ENCODE measurements around the gene PRRC2C.
"Not testable (repeated sequence)": the region's sequence is repeated elsewhere in the genome, so short reads cannot be mapped to it uniquely, and the experiment has no call there.

DNA sequence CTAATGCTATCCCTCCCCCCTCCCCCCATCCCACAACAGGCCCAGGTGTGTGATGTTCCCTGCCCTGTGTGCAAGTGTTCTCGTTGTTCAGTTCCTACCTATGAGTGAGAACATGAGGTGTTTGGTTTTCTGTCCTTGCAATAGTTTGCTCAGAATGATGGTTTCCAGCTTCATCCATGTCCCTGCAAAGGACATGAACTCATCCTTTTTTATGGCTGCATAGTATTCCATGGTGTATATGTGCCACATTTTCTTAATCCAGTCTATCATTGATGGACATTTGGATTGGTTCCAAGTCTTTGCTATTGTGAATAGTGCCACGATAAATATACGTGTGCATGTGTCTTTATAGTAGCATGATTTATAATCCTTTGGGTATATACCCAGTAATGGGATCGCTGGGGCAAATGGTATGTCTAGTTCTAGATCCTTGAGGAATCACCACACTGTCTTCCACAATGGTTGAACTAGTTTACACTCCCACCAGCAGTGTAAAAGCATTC is 65.3 kb downstream of the PRRC2C start:
- not testable (repeated sequence) for TF ChIP-seq POLR2A (IDR thresholded peaks at IDR 0.05)
- TF ChIP-seq, protein P1, sequence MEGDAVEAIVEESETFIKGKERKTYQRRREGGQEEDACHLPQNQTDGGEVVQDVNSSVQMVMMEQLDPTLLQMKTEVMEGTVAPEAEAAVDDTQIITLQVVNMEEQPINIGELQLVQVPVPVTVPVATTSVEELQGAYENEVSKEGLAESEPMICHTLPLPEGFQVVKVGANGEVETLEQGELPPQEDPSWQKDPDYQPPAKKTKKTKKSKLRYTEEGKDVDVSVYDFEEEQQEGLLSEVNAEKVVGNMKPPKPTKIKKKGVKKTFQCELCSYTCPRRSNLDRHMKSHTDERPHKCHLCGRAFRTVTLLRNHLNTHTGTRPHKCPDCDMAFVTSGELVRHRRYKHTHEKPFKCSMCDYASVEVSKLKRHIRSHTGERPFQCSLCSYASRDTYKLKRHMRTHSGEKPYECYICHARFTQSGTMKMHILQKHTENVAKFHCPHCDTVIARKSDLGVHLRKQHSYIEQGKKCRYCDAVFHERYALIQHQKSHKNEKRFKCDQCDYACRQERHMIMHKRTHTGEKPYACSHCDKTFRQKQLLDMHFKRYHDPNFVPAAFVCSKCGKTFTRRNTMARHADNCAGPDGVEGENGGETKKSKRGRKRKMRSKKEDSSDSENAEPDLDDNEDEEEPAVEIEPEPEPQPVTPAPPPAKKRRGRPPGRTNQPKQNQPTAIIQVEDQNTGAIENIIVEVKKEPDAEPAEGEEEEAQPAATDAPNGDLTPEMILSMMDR (IDR thresholded peaks at IDR 0.05): not testable (repeated sequence)
